GM18909 (cell line): ENCODE measurements around the gene CLDN18.

Experiments
- ATAC-seq: cut with Tn5 transposase; IDR thresholded peaks from one replicate; pipeline ENCODE4 v1.9.1; 2021; ENCODE audit warnings: mild to moderate bottlenecking; ENCODE audit not compliant: unreplicated experiment, poor library complexity

The CLDN18 gene

DNA sequence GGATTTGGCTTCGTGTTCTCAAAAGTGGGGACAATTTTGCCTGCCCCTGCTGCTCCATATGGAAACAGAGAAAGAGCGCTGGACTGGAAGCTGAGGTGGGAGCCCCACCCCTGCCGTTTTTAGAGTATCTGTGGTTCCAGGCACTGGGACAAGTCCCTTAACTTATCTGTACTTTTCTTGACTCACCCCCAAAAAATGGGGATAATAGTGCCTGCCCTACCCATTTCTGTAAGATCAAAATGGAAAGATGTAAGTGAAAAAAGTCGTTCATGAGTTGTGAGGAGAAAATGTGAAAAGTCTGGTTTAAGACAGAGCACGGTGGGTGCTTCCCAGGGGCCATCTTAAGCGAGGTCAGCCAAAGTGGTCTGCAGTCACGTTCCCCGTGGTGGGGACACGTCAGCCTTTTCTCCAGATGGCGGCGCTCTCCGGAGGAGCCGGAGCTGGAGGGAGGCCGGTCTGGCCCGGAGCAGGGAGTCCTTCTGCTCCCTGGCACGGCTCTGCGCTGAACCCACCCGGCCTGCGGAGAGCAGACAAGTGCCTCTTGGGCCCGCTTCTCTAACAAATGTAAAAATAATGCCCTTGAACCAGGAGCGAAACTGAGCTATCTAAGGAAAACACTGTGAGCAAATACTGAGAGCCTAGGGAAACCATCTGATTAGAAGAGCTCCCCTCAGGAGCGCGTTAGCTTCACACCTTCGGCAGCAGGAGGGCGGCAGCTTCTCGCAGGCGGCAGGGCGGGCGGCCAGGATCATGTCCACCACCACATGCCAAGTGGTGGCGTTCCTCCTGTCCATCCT is at the start of gene CLDN18:
Gene CLDN18 (plus strand): TSS at position 690 of the 797 bp plus-strand sequence. CDS start 61 bp downstream, at position 751.
- no peak for ATAC-seq

DNA sequence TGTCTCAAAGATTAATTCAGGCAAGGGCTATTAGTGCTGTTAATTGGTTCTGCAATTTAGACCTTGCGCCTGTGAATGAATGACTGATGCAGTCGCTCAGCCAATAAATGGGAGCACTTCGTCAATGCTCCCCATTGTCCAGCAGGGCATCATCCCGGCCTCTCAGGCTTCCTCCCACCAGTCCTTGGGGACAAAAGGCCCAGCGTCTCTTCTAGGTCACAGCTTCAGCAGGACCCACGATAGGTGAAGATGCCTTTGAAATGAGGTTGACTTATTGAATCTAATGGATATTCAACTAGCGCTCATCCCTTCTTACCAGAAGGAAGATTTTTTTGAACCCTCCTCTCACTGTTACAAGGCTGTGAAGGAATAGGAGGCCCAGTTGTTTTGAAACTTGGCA is 47.7 kb upstream of the CLDN18 start:
- no peak for ATAC-seq

GRCh38 chr3:137963463-137963862 is 46.5 kb upstream of the CLDN18 start:
- ATAC-seq, result no peak

GRCh38 chr3:137970914-137971831 is 38.8 kb upstream of the CLDN18 start:
- ATAC-seq, result peak; percentile 96

GRCh38 chr3:137972396-137972795 is 37.6 kb upstream of the CLDN18 start:
- ATAC-seq, result no peak

GRCh38 chr3:137978328-137978727 is 31.6 kb upstream of the CLDN18 start:
- no peak for ATAC-seq

DNA sequence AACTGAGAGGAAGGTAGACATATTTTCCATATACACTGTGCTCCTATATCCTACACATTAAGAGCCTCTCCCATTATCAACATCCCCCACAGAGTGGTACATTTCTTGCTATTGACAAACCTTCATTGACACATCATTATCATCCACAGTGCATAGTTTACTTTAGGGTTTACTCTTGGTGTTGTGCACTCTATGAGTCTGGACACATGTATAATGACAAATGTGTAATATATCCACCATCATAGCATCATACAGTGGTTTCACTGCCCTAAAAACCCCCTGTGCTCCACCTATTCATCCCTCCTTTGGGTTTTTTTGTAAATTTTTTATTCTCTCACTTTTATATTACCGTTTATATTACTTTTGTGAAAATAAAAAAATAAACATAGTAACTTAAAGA is 22.2 kb upstream of the CLDN18 start:
- ATAC-seq, result peak; percentile 35

- peak; percentile 83 for ATAC-seq
These were observed 21.8 kb upstream of the CLDN18 start for GRCh38 chr3:137988152-137988551.

- peak; percentile 66 for ATAC-seq
These were observed 21.0 kb upstream of the CLDN18 start for GRCh38 chr3:137988982-137989381.

DNA sequence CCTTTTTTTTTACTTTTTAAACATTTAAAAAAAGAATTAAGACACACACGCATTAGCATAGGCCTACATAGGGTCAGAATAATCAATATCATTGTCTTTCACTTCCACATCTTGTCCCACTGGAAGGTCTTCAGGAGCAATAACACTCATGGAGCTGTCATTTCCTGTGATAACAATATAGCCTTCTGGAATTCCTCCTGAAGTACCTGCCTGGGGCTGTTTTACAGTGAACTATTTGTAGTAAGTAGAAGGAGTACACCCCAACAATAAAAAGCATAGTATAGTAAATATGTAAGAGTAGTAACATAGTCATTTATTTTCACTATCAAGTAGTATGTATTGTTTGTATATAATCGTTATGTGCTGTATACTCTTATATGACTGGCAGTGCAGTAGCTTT is 19.5 kb upstream of the CLDN18 start:
- ATAC-seq, result no peak

DNA sequence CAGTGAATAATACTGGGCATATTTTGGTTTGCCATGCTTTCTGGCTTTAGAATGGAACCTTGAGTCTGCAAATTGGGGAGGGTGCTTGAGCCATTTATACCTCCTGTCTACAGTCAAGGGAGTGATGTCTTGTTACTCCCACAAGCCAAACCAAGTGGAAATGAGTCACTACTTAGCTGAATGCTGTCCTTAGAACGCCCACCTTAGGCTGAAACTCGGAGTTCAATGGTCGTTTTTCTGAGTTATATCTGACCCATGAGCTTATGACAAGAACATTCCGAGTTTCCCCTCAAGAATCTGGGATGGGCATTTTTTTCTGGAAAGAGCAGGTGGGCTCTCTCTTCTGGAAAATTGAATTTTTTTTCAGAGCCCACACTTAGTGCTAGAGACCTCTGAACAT is 17.4 kb upstream of the CLDN18 start:
- ATAC-seq, result no peak

DNA sequence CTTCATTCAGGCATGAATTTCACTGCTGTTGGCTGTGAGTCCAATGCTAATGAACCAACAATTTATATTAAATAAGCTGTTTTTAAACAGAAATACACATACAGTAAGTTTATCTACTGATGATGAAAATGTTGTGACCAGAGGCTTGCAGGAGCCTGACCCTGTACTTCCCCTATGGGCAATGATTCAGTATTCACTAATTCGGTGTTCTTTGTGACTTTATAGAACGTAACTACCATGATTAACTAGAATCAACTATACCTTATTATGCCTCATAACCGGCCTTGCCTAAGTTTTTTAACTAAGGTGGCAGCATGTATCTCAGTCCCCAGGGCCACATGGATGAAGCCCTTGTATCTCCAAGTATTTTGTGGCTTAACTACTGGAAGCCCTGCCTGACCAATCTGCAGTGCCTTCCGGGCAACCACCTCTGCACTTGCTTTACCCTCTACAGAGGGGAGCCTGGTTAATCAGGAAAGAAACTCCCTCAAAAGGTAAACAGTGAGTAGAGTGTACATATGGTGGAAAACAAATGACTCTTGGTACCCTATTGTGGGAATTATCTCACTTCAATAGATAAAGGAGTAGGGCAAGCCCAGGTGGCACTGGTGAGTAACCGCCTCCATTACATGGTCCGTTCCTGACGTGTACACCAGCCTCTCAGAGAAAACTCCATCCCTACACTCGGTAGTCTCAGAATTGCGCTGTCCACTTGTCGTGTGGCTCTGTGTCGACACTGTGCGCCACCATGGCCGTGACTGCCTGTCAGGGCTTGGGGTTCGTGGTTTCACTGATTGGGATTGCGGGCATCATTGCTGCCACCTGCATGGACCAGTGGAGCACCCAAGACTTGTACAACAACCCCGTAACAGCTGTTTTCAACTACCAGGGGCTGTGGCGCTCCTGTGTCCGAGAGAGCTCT is 11.6 kb upstream of the CLDN18 start:
- ATAC-seq, result no peak

DNA sequence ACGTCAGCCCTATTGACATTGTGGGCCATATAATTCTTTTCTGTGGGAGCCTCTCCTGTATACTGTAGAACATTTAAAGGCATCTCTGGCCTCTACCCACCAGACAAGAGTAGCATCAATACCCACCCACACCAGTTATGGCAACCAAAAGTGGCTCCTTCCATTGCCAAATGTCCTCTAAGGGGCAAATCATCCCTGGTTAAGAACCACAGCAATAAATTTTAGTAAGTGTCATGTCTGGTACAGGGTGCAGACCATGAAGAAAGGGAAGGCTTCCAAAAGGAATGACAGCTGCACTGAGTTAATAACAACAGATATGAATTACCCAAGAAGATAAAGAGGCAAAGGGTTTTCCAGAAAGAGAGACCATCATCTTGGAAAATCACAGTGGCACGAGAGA is 6.9 kb upstream of the CLDN18 start:
- ATAC-seq, result no peak

GRCh38 chr3:138005627-138006026 is 4.3 kb upstream of the CLDN18 start:
- no peak for ATAC-seq

- ATAC-seq, result no peak
These were observed 2.1 kb upstream of the CLDN18 start for GRCh38 chr3:138007898-138008297.

DNA sequence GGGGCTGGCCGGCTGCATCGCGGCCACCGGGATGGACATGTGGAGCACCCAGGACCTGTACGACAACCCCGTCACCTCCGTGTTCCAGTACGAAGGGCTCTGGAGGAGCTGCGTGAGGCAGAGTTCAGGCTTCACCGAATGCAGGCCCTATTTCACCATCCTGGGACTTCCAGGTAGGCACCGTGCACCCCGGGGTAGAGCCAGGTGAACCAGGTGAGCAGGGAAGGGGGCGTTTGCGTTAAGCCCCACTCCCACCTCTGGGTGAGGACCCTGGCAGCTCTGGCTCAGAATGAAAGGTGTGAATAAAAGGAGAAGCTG is 267 bp downstream of the CLDN18 start:
- no peak for ATAC-seq

DNA sequence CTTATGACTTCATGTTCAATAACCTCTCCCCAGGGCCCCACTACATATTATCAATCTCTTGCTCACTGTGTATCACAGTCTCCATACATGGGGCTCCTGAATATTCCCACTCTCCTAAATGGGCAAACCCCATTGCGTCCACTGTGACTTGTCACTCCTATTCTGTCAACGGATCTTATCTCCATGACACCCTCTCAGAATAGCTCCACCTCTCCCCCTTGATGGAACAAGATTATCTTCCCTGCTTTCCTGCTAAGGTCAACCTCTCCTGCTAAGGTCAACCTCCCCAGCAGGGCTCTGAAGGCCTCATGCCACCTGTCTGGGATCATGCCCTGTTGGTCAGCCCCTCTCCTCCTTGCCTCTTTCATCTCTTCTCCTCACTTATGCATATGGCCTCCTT is 1.8 kb downstream of the CLDN18 start:
- ATAC-seq, result no peak

- no peak for ATAC-seq
These were observed 2.6 kb downstream of the CLDN18 start for GRCh38 chr3:138012526-138012925.

GRCh38 chr3:138016065-138016464 is 6.1 kb downstream of the CLDN18 start:
- ATAC-seq, result no peak

GRCh38 chr3:138019281-138020069 is 9.5 kb downstream of the CLDN18 start:
- ATAC-seq, result no peak
